CD14-positive monocyte (primary cell): ENCODE results near the gene FOCAD. TPM values are rescaled to one million over a fixed set of nuclear protein-coding genes. Genes with fewer than 3 reads are reported as not detected.

Source experiments
- DNase-seq, 3 donors: peaks; one replicate each; pipeline ENCODE4 v3.0.0-alpha.2; 2011 to 2022
- H2AFZ ChIP-seq: 2 replicates; pipeline ENCODE4 v1.6.0; 2012; ENCODE audit warnings: mild to moderate bottlenecking, low read depth, low read length, inconsistent platforms; ENCODE audit not compliant: insufficient read depth, poor library complexity, severe bottlenecking
- H3K27ac ChIP-seq, 2 donors: 1 replicate in 1 of 2; 2 replicates in 1 of 2; pipeline ENCODE4 v1.5.1; 2012 to 2013; ENCODE audit warnings: low read length in 2 of 2, control low read depth in 1 of 2, inconsistent platforms in 1 of 2, low read depth in 1 of 2, mild to moderate bottlenecking in 1 of 2
- H3K27me3 ChIP-seq, 2 donors: one replicate each; pipeline versions ENCODE4 v1.6.0 to v1.6.1; 2011 to 2013; ENCODE audit warnings: low read length in 2 of 2; ENCODE audit not compliant: control insufficient read depth in 2 of 2, insufficient read depth in 2 of 2
- H3K36me3 ChIP-seq, 2 donors: replicated peaks in 1 of 2; 1 replicate in 1 of 2; 2 replicates in 1 of 2; pipeline versions ENCODE4 v1.5.1 to v1.6.1; 2012 to 2013; ENCODE audit warnings: low read length in 2 of 2, control low read depth in 1 of 2, inconsistent platforms in 1 of 2, mild to moderate bottlenecking in 1 of 2; ENCODE audit not compliant: insufficient read depth in 2 of 2, control insufficient read depth in 1 of 2
- H3K4me1 ChIP-seq, 2 donors: 1 replicate in 1 of 2; 2 replicates in 1 of 2; pipeline versions ENCODE4 v1.5.1 to v1.6.1; 2012 to 2013; ENCODE audit warnings: low read length in 2 of 2, control low read depth in 1 of 2, inconsistent platforms in 1 of 2, mild to moderate bottlenecking in 1 of 2, moderate library complexity in 1 of 2; ENCODE audit not compliant: insufficient read depth in 2 of 2, control insufficient read depth in 1 of 2
- H3K4me2 ChIP-seq: replicated peaks from 2 replicates; pipeline ENCODE3; 2012; ENCODE audit warnings: low read length, moderate library complexity, mild to moderate bottlenecking; ENCODE audit not compliant: poor library complexity, severe bottlenecking; ENCODE audit errors: extremely low read depth
- H3K4me3 ChIP-seq, 3 experiments: fragments of 200-600 bp in 1 of 3; sonication (generic) in 1 of 3; replicated peaks in 1 of 3; 1 replicate in 2 of 3; 2 replicates in 1 of 3; pipeline ENCODE4 v1.5.1; 2011 to 2013; ENCODE audit warnings: low read length in 3 of 3, mild to moderate bottlenecking in 3 of 3, control low read depth in 2 of 3, low read depth in 2 of 3, inconsistent platforms in 1 of 3, moderate library complexity in 1 of 3
- H3K79me2 ChIP-seq: 2 replicates; pipeline ENCODE4 v1.6.0; 2012; ENCODE audit warnings: mild to moderate bottlenecking, control low read depth, inconsistent platforms, low read length, moderate library complexity; ENCODE audit not compliant: insufficient read depth
- H3K9ac ChIP-seq: 2 replicates; pipeline ENCODE4 v1.6.0; 2017; ENCODE audit warnings: low read length, mild to moderate bottlenecking; ENCODE audit not compliant: insufficient read depth, poor library complexity, severe bottlenecking
- H3K9me3 ChIP-seq, 2 donors: replicated peaks in 1 of 2; 1 replicate in 1 of 2; 2 replicates in 1 of 2; pipeline versions ENCODE4 v1.5.1 to v1.6.1; 2012 to 2013; ENCODE audit warnings: low read length in 2 of 2, control low read depth in 1 of 2; ENCODE audit not compliant: control insufficient read depth in 1 of 2, insufficient read depth in 1 of 2
- H4K20me1 ChIP-seq: 2 replicates; pipeline ENCODE4 v1.6.0; 2012; ENCODE audit warnings: mild to moderate bottlenecking, low read length, control low read depth, moderate library complexity; ENCODE audit not compliant: insufficient read depth
- H3K27ac Mint-ChIP-seq, 7 donors: one replicate each; pipeline ENCODE4 v1.8.0; 2020; ENCODE audit warnings: mild to moderate bottlenecking in 7 of 7, mixed read lengths in 7 of 7, moderate library complexity in 6 of 7, inconsistent platforms in 2 of 7
- H3K27me3 Mint-ChIP-seq, 3 donors: one replicate each; pipeline ENCODE4 v1.8.0; 2021 to 2022; ENCODE audit warnings: low read depth in 3 of 3, mild to moderate bottlenecking in 3 of 3, mixed read lengths in 3 of 3, moderate library complexity in 3 of 3, inconsistent platforms in 1 of 3
- H3K36me3 Mint-ChIP-seq, 2 donors: one replicate each; pipeline ENCODE4 v1.8.0; 2020; ENCODE audit warnings: mixed read lengths in 2 of 2, inconsistent platforms in 1 of 2, mild to moderate bottlenecking in 1 of 2
- H3K4me1 Mint-ChIP-seq: one replicate; pipeline ENCODE4 v1.8.0; 2020; ENCODE audit warnings: mild to moderate bottlenecking, mixed read lengths
- H3K4me3 Mint-ChIP-seq, 2 donors: one replicate each; pipeline ENCODE4 v1.8.0; 2020; ENCODE audit warnings: mild to moderate bottlenecking in 2 of 2, mixed read lengths in 2 of 2, moderate library complexity in 1 of 2
- H3K9me3 Mint-ChIP-seq, 7 donors: one replicate each; pipeline ENCODE4 v1.8.0; 2020 to 2022; ENCODE audit warnings: mixed read lengths in 7 of 7, mild to moderate bottlenecking in 6 of 7, moderate library complexity in 6 of 7, inconsistent platforms in 2 of 7
- CTCF ChIP-seq: fragments of 200-600 bp; IDR thresholded peaks from one replicate; pipeline ENCODE4 v1.8.0; 2022; ENCODE audit warnings: antibody characterized with exemption, mild to moderate bottlenecking
- WGBS: methylation state at CpG from one replicate; pipeline ENCODE4 v1.1.5; 2013; ENCODE audit warnings: missing lambda C conversion rate; ENCODE audit not compliant: insufficient coverage; 5-methylcytosine and 5-hydroxymethylcytosine counted together
- intact Hi-C, 2 donors: fragments of 100-400 bp; cut with micrococcal nuclease; formaldehyde crosslinking; loops; one replicate each; pipeline versions ENCODE4 v1.15.0 to v1.15.1; 2023
- polyA plus RNA-seq, 3 donors: library from polyadenylated mRNA; depleted of rRNA in 1 of 3; unstranded in 2 of 3; stranded (reverse) in 1 of 3; fragments of 300-500 nt in 2 of 3; fragments of >200 nt in 1 of 3; fragmentation: Illumina TruSeq in 2 of 3; gene quantifications; 1 replicate in 2 of 3; 2 replicates in 1 of 3; pipeline ENCODE4 v1.2.3, GENCODE V29; 2012 to 2021

Gene FOCAD
- polyA plus RNA-seq, 3 donors: 4.9 to 6.3 (median 5.1) TPM

GRCh38 chr9:21028466-21028865 lies 344.4 kb downstream of the FOCAD start:
- Mint-ChIP-seq H3K4me3 (no peak overlapping the region), H3K36me3 (peaks cover 18 to 23% of the 10 kb centered on the region in 2 donors), H3K27ac (peak overlapping the region in 5 of 7 donors; percentile 9 to 83 (median 76)), H3K27me3 (no peaks in the 10 kb centered on the region), H3K9me3 (peaks cover 0 to 5% (median 0%) of the 10 kb centered on the region in 7 donors), H3K4me1 (peaks cover 35% of the 10 kb centered on the region)
- H3K27ac ChIP-seq: peak overlapping the region in 1 of 2 donors; percentile 58
- H3K9ac ChIP-seq: no peak overlapping the region
- intact Hi-C loops: loop anchor here (5.0 kb wide), 2 partner anchors 36 to 46 kb away; no protein-coding TSS in a partner anchor
- peaks cover 55 to 84% of the 10 kb centered on the region in 2 donors for H3K4me1 ChIP-seq
- H3K4me2 ChIP-seq: peak overlapping the region; percentile 20
- no peaks in the 10 kb centered on the region for H3K9me3 ChIP-seq
- DNase-seq: peak; percentile 56 to 73 (median 62)
- TF ChIP-seq CTCF: no peak
- peaks cover 71% of the 10 kb centered on the region for H3K79me2 ChIP-seq
- H2AFZ ChIP-seq: no peak overlapping the region
- H3K27me3 ChIP-seq: no peaks in the 10 kb centered on the region
- H3K4me3 ChIP-seq: no peak overlapping the region
- peaks cover 22 to 25% of the 10 kb centered on the region in 2 donors for H3K36me3 ChIP-seq
- no peaks in the 10 kb centered on the region for H4K20me1 ChIP-seq
- WGBS: 17% methylated on average over 1 of the region's 3 CpGs

- Histone ChIP-seq H3K4me2 (peak overlapping the region; percentile 97), H3K4me1 (peaks cover 45 to 72% of the 10 kb centered on the region in 2 donors), H3K4me3 (peak overlapping the region in 1 of 3 experiments; percentile 96), H2AFZ (no peak overlapping the region), H3K9ac (no peak overlapping the region), H3K27ac (peak overlapping the region; percentile 54 to 86), H3K27me3 (no peaks in the 10 kb centered on the region), H4K20me1 (no peaks in the 10 kb centered on the region), H3K79me2 (peaks cover 67% of the 10 kb centered on the region), H3K9me3 (no peaks in the 10 kb centered on the region), H3K36me3 (peaks cover 21 to 25% of the 10 kb centered on the region in 2 donors)
- peaks cover 0 to 6% (median 0%) of the 10 kb centered on the region in 7 donors for H3K9me3 Mint-ChIP-seq
- H3K27me3 Mint-ChIP-seq: peaks cover 0 to 3% (median 0%) of the 10 kb centered on the region in 3 donors
- peaks cover 25% of the 10 kb centered on the region for H3K4me1 Mint-ChIP-seq
- H3K27ac Mint-ChIP-seq: no peak overlapping the region
- no peak for DNase-seq
- intact Hi-C loops: loop anchor here (5.0 to 10.0 kb wide), 5 partner anchors 37 to 73 kb away; no protein-coding TSS in a partner anchor
- no peak for TF ChIP-seq CTCF
- H3K4me3 Mint-ChIP-seq: no peak overlapping the region
- peaks cover 18 to 23% of the 10 kb centered on the region in 2 donors for H3K36me3 Mint-ChIP-seq
- 100% methylated on average over 3 of the region's 8 CpGs for WGBS
Observed at GRCh38 chr9:21029661-21030060, 345.6 kb downstream of the FOCAD start.
